Stimulated activated CD4-positive, alpha-beta T cell treated with anti-CD3 and anti-CD28 coated beads, Interleukin-2, amount 100 ng/mL, for 4 hours (primary cell): ENCODE measurements around the gene SIDT2.
"Not testable (repeated sequence)": the region's sequence is repeated elsewhere in the genome, so short reads cannot be mapped to it uniquely, and the experiment has no call there.

Experiments
- DNase-seq: peaks from one replicate; pipeline ENCODE4 v3.0.0-alpha.2; 2020; ENCODE audit warnings: low read depth

SIDT2 gene

DNA sequence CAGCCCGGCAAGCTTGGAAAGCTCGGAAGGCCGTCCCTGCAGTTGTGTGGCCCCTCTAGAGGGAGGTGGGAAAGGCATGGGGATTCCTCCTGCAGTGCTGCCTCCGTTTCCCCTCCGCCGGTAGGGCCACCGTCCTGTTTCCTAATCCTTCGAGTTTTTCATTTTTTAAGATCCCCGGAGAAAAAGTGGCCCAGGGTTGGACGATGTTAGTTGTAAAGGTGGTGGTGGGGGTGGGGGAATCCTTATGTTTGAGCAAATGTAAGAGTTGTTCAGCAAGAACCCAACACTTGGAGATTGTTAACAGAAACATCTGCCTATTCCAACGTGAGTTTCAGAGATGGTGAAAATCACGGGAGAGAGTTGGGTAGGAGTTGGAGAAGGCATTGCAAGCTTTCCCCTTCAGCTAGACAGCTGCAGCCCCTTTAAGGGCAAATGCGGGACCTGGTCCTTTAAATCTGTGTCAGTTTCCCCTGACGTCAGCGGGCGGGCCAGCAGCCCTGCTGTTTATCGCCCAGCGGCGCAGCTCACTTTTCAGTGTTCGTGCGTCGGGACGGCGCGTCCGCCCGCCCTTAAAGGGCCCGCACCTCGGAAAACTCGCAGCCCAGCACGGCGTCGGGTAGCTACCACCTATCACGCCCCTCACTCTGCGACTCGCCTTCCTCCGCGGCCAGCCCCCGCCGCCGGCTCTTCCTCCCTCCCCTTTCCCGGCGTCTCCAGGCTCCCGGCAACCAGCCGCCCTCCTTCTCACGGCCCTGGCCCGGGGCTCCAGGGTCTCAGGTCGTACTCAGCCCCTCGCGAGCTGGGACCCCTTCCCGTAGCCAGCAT lies at the start of gene SIDT2:
Gene SIDT2 (plus strand): TSS at position 534 of the 825 bp plus-strand sequence. CDS start 521 bp downstream, outside the sequence.
- peak; percentile 81 for DNase-seq

DNA sequence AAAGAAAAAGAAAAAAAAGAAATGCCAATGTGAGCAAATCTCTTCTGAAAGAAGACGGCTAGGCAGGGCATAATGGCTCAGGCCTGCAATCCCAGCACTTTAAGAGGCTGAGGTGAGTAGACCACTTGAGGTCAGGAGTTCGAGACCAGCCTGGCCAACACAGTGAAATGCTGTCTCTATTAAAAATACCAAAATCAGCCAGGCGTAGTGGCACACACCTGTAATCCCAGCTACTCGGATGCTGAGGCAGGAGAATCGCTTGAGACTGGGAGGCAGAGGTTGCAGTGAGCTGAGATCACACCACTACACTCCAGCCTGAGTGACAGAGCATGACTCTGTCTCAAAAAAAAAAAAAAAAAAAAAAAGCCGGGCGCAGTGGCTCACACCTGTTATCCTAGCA lies 48.1 kb upstream of the SIDT2 start:
- DNase-seq, result not testable (repeated sequence)

DNA sequence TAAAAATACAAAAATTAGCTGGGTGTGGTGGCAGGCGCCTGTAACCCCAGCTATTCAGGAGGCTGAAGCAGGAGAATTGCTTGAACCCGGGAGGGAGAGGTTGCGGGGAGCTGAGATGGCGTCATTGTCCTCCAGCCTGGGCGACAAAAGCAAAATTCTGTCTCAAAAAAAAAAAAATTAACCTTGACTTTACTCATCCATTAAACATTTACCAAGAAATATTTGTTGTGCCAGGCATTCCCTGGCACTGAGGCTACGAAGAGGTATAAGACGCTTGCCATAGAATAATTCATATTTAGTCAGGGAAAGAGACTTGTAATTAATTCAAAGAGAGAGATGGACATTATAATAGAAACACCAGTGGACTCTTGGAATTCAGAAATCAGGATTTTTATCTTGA lies 47.7 kb upstream of the SIDT2 start:
- DNase-seq, result no peak

DNA sequence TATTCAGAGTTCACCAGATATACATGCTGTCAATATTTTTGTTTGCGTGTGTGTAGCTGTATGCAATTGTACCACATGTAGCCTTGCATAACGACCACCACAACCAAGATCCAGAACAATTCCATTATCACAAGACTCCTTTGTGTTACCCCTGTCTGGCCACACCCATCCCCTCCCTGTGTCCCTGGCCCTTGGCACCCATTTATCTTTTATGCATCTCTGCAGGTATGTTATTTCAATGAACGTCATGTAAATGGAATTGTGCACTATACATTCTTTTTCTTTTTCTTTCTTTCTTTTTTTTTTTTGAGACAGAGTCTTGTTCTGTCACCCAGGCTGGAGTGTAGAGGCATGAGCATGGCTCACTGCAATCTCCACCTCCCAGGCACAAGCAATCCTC lies 44.1 kb upstream of the SIDT2 start:
- DNase-seq, result no peak

DNA sequence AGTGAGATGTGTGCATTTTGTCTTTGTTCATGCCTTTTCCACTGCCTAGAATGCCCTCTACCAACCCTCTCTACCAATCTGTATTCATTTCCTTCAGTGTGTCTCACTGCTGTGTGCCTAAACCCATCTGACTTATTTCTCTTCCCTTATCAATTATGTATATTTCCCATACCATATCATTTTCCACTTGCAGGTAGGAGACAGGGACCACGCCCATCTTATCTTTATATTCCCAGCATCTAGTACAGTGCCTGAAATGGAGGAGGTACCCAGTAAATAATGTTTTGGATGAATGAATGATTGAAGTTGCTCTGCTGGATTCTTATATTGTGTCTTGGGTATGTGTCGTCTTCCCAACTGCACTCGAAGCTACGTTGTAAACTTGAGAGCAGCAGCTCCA lies 43.6 kb upstream of the SIDT2 start:
- DNase-seq, result not testable (repeated sequence)

DNA sequence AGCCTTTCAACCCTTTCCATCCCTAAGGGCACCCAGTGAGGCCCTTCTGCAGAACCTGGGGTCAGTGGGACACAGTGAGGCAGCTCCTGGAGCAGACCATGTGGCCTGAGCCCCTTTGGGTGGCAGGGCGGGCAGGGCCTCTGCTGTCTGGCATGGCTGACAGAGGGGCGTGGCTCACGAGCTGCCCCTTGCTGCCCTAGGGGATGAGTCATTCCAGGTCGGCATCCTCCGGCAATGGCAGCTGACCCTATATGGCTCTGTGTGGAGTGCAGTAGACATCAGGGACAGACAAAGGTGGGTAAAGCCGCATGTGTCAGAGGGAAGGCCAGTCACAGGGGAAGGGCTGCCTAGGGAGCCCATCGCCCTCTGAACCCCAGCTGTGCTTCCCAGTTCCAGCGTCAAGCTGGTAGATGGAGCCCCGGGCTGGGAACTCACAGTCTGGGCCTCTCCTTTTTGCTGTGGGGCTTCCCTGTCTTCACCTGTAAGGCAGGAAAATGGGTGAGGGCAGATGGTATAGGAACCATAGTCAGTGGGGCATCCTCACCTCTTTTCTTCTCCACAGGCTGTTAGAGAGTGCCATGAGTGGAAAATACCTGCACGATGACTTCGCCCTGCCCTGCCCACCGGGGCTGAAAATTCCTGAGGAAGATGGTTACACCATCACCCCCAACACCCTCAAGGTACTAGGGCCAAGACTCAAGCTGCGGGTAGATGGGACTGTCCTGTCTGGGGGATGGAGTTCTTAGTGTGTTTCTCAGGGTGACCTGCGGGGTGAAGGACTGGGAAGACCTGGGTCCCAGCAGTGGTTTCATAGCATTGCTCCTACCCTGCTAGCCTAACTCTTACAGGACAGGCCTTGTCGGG lies 41.1 kb upstream of the SIDT2 start:
- not testable (repeated sequence) for DNase-seq

DNA sequence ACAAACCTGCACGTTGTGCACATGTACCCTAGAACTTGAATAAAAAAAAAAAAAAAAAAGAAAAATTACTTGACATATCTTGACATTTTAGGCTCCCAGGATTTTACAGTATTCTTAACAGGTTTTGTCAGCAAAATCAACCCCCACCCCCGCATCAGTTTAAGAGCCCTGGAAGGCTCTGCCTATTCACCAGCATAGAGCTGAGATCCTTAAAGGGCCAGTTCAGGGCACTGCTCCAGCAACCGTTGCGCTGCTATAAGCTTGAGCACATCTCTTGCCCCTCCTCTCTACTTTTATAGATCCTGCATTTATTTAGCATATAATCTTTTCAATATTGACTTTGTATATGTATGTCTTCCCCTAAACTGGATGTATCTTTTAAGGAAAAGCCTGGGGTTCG lies 35.2 kb upstream of the SIDT2 start:
- no peak for DNase-seq

DNA sequence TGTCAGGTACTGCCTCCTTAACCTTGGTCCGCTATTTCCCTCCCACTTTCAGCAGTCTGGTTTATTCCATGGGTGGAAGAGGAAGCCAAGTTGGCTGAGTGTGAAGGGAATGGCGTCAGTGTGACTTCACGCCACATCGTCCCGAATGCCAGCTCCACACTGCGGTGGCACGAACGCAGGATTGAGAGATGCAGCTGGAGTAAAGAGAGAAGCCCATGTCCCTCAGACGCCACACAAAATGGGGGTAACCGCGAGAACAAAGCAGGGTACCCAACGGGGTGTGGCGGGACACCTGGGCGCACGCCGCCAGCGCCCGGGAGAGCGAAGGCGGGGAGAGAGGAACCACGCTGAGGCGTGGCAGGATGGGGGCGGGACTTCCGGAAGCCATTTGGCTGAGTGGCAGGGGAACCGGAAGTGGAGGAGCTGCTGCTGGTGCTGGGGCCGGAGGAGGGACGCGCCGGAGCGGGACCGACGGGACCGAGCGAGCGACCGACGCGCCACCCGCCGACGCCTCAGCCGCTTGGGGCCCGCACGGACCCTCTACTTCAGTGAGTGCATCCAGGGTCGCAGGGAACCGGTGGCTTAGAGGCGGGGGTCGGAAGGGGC lies 34.6 kb upstream of the SIDT2 start, which contains the start of gene PAFAH1B2:
Gene PAFAH1B2 (plus strand): TSS at position 417 of the 606 bp plus-strand sequence. CDS start 8,161 bp downstream, outside the sequence.
- DNase-seq, result peak; percentile 93

DNA sequence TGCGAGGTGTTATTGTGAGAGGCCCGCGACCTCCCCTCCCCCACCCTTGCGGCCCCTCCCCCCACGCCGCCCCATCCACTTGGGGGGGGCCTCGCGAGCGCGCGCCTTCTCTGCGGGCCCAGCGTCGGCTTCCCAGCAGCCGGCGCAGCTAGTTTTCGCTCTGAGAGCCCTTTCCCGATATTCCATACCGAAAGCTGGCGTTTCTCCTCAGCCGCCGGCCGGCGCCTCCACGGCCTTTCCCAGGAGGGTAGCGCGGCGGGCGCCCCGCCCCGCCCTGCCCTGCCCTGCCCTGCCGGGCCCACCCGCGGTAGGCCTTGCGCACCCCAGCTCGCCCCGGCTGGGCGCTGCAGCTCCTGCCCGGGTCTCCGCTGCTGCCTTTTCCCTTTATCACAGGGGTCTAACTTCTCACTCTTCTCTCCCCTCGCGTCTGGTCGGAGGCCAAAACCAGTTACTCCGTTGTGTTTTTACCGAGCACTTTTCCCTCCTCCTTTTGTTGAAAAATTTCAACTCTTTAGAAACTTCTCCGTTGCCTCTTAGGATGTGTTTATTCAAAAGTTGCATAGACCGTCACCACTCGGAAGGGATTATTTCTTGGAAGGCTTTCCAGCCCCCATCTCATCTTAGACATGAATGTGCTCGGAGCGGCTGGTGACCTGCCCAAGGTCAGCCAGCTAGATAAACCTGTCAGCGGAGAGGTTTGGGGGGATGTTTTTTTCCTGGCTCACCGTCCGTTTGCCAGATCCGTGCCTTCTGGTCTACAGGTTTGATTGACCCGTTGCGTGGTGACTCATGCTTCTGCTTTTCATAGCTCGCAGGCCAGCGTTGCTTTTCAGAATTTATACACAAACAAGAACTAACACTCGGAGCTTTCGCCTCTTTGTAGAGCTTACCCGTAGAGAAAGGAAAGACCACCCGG lies 33.8 kb upstream of the SIDT2 start:
- no peak for DNase-seq

DNA sequence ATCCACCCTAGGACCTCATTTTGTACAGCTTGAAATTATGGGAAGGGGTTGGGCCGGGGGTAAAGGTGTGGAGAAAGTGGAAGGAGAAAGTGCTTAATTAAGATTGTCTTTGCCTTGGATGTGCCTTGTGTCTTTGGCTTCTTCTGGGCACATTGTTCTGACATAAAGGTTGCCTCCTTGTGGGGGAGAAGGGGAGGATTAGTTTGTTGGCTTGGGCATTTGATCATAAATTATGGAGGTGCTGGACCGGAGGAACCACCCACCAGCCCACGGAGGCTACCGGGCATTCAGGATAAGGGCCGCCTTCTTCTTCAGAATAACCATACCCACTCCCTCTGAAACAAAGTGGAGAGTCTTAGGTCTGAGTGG lies 33.2 kb upstream of the SIDT2 start:
- no peak for DNase-seq

DNA sequence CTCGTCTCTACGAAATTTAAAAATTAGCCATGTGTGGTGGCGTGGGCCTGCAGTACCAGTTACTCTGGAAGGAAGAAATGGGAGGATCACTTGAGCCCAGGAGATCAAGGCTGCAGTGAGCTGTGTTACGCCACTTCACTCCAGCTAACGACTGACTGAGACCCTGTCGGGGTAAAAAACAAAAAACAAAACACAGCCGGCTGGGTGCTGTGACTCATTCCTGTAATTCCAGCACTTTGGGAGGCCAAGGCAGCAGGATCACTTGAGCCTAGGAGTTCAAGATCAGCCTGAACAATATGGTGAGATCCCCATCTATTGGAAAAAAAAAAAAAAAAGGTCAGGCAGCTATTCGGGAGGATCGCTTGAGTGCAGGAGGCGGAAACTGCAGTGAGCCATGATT lies 32.0 kb upstream of the SIDT2 start:
- no peak for DNase-seq

DNA sequence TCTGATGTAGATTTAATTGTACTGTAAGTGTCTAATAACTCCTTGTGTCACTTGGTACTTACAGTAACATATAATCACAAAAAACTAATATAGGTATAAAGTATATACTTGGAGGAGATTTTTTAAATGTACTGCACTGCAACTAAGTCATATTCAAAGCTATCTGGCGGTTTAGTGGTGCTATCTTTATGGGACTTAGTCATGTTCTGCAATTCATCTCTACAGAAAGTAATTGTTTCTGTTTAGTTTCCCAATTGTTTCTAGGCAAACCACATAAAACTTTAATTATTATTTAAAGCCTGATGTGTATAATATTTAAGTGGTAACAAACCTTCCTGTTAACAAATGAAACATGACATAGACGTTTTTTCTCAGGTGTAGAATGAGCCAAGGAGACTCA lies 26.5 kb upstream of the SIDT2 start:
- DNase-seq, result no peak

DNA sequence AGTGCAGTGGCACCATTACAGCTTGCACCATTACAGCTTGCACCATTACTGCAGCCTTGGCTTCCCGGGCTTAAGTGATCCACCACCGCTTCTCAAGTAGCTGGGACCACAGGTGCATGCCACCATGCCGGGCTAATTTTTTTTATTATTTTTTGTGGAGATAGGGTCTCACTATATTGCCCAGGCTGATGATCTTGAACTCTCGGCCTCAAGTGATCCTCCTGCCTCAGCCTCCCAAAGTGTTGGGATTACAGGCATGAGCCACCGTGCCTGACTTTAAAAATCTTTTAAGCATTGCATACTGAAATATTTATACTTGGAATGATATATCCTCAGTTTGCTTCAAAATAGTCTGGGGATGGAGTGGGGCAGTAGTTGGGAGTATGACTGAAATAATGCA lies 24.1 kb upstream of the SIDT2 start:
- DNase-seq, result no peak

DNA sequence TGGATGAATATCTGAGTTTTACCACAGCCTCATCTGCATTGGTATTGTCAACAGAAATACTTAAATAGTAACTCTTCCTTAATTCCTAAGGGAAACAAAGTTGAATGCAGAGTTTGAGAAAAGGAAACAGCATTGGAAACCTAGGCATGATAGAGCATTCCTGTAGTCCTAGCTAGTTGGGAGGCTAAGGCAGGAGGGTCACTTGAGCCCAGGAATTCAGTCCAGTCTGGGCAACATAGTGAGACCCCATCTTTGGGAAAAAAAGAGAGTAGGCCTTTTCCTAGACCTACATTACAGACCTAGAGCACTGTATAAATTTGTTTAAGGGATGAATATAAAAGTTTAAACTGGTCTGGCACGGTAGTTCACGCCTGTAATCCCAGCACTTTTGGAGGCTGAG lies 21.0 kb upstream of the SIDT2 start:
- DNase-seq, result no peak

DNA sequence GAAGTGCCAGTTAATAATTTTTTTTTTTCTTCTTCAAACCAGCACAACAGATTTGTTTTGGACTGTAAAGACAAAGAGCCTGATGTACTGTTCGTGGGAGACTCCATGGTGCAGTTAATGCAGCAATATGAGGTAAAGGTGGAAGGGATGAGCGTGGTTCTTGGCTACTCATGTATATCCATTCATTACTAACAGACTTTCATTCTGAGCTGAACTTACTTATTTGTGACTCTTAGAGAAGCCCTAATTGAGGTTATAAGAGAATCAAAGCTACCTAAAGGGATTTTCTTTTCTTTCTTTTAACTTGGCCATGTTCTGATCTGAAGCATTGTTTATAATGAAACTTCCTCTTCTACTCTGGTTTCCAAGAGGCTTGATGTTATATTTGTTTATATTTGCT lies 18.7 kb upstream of the SIDT2 start:
- DNase-seq, result no peak

DNA sequence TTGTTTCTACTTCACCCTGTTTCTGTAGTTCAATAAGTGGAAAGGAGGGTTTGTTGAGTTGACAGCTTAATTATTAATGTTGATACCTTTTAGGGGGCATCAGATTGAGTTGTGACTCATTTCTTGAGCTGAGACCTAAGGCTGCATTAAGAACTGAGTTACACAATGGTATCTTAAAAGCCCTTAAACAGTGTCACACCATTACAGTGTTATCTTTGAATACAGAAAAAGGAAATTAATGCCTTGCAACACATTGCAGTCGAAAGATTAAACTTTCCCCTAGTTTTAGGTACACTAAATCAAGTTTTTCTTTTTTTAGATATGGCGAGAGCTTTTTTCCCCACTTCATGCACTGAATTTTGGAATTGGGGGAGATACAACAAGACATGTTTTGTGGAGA lies 17.7 kb upstream of the SIDT2 start:
- no peak for DNase-seq

DNA sequence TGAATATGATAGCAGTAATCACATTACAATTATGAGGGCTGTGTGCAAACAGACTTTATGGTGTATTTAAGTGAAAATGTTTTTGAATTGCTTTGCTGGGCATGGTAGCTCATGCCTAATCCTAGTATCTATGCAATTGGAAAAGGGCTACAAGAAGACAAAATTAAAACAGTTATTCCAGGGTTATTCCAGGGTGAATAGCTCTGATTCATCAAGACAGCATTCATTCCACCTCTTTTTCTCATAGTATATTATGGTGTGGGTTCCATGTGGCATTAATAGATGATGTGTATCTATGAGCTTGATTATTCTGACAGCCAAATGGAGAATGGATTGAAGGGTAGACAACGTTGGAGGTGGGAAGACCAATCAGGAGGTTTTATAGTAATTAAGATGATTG lies 12.1 kb upstream of the SIDT2 start:
- no peak for DNase-seq

DNA sequence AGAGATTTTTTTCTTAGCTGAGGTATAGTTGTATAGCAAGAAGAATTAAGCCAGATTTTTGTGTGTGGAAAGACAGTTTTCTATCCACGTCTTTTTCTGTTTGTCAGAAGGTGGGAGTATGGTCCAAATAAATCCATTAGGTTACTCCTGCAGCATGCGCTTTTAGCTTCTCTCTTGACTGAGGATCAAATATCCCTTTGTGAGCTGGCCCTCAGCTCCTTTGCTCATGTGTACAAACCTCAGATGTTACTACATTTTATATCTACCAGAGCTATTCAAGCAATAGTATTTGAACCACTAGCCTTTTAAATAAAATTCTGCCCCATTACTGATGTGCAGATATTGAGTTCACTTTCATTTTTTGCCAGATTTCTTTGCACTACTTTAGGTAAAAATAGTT lies 8.8 kb upstream of the SIDT2 start:
- DNase-seq, result no peak

DNA sequence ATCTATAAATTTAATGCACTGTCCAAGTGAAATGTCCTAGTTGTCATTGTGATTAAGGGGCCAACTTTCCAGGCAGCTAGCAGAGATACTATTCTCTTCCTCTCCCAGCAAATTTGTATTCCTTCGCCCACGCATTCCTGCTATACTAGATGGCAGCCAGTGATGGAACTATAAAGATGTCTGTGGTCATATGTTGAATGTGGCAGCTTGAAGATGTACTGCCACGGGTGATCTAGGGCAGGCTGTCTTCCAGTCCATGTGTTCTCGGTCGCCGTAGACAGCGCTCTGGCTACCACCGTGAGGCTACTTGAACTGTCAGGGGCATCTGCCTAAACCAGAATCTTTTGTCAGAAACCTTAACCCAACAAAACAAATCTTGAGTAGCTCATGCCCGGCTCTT lies 8.3 kb upstream of the SIDT2 start:
- DNase-seq, result no peak

DNA sequence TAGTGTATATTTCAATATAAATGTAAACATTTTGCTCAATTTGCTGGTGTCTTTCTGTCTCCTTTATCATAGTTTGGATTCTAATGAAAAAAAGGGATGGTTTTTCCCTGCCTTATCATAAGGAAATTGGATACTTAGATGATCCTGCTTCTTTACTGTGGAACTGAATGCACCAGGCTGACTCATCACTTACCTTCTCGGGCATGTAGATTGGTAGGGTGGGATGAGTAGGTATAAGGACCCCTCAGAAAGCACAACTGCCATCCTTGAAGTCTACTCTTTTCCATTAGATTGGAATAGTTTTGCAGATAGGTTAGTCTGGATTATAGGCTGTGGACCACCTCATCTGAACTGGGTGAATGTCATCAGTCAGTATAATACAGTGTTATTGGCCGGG lies 7.5 kb upstream of the SIDT2 start:
- DNase-seq, result no peak

DNA sequence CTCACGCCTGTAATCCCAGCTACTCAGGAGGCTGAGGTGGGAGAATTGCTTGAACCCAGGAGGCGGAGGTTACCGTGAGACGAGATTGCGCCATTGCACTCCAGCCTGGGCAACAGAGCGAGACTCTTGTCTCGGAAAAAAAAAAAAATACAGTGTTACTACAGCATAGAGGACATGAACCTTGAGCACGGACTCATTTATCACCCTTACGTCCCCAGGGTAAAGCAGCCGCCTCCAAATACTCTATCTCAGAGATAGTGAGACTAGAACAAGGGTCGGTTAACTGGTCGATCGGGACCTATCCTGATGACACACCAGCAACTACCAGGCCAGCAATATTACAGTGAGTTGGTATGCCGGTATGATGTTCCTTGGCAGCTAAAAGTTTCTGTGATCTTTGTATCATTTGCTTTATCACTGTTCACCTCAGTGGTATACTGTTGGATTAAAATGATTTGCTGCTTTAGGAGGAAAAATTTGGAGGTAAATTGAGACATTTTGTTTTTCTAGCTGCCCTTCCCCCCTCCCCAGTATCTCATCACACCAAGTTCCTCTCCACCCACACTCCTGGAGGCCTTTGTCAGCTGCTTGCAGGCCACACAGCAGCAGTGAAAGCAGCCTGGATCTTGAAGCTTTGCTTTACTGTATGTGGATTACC lies 7.0 kb upstream of the SIDT2 start:
- no peak for DNase-seq
